GM19035 (cell line): Measurements from ENCODE around the gene CYTH3.
"Not testable (repeated sequence)": the region's sequence is repeated elsewhere in the genome, so short reads cannot be mapped to it uniquely, and the experiment has no call there.

Experiments used
- ATAC-seq: cut with Tn5 transposase; IDR thresholded peaks from one replicate; pipeline ENCODE4 v1.9.1; 2021; ENCODE audit not compliant: unreplicated experiment

CYTH3 gene, protein sequence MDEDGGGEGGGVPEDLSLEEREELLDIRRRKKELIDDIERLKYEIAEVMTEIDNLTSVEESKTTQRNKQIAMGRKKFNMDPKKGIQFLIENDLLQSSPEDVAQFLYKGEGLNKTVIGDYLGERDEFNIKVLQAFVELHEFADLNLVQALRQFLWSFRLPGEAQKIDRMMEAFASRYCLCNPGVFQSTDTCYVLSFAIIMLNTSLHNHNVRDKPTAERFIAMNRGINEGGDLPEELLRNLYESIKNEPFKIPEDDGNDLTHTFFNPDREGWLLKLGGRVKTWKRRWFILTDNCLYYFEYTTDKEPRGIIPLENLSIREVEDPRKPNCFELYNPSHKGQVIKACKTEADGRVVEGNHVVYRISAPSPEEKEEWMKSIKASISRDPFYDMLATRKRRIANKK

DNA sequence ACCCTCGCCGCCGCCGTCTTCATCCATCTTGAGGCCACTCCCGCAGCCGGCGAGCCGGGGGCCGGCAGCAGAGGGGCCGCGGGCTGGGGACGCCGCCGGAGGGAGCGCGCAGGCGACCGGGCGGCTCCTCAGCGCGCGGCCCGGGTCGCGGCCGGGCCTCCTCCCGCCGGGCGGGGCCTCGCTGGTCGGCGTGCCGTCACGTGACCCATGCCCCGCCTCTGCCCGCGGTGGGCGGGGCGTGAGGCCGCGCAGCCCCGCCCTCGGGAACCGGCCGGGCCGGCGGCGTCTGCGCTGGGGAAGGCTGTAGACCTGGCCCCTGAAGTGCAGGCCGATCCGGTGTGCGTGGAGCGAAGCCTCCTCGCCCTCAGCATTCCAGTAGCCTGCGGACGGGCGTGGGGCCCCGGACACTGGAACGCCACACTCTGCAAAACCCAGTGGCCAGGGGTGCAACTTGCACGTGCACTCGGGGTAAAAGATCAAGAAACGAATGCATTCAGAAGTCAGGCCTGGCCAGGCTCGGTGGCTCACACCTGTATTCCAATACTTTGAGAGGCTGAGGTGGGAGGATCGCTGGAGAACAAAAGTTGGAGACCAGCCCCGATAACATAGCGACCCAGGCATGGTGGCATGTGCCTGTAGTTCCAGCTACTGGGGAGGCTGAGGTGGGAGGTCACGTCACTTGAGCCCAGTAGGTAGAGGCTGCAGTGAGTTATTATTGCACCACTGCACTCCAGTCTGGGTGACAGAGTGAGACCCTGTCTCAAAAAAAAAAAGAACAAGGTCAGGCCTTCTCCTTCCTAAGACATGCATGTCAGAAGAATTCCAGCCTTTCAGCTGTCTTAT lies at the start of gene CYTH3:
Gene CYTH3, minus strand, starts transcription at position 144 of the 843 bp plus-strand sequence. Its CDS starts 117 bp downstream, at position 27.
- peak; percentile 90 for ATAC-seq

DNA sequence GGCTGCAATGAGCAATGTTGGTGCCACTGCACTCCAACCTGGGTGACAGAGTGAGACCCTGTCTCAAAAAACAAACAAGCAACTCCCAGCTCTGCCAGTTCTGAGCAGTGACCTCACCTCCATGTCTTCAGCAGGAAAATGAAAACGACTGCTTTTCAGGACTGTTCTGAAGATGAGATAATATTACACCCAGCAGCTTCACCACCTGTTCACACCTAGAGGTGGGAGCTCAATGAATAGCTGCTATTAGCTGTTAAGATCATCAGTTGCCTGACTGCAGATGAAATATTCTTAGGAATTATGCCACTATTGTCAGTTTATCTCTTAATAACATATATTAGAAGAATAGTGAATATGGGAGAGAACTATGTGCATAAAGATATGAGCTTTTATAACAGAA lies 48.4 kb upstream of the CYTH3 start:
- no peak for ATAC-seq

DNA sequence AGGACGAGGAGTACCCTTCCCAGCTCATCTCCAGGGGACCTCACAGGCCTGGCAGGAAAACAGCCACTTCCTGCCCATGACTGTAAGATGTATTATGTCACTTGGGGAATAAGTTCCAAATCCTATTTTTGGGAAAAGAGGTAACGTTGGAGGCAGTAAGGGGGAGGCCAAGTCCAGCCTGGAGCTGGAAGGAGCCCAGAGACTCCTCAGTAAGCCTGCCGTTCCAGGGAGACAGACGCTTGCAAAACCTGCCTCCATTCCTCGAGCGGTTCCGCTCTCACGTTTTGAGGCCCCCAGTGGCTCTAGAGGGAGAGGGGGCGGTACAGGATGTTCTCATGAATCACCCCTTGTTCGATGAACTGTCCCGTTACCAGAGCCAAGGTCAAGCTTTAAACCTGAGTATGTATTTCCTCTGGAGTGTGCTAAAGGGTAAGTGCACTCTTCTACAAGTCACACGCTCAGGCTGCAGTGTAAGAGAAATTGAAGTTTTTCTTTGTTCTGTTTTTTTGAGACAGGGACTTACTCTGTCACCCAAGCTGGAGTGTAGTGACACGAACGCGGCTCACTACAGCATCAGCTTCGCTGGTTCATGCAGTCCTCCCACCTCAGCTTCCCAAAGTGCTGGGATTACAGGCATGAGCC lies 45.5 kb upstream of the CYTH3 start:
- ATAC-seq = no peak

DNA sequence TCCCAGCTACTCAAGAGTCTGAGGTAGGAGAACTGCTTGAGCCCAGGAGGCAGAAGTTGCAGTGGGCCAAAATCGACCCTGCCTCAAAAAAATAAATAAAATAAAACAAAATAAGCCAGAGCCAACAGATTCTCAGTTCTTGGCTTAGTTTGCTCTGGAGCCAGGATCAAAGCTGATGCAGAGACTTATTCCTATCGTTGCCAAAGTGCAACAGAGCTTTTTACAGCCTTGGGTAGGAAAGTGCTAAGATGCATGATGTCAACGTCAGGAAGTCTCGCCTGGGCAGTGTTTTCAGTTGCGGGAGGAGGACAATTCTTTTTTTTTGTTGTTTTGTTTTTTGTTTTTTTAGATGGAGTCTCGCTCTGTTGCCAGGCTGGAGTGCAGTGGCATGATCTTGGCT lies 43.8 kb upstream of the CYTH3 start:
- ATAC-seq = no peak

DNA sequence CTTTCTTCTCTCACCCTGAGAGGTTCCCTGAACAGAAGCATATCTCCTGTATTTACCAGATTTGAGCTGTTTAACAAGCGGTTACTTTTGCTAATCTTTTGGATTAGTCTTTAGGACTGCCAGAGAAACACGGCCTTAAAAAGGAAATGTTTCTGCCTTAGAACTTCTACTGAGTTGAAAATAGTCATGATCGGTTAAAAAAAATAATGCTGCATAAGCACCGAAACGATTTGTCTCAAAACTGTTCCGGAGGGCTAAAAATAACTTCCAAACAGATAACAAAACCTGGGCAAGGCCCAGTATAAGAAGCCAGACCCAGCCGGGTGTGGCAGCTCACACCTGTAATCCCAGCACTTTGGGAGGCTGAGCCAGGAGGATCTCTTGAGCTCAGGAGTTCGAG lies 43.3 kb upstream of the CYTH3 start:
- no peak for ATAC-seq

DNA sequence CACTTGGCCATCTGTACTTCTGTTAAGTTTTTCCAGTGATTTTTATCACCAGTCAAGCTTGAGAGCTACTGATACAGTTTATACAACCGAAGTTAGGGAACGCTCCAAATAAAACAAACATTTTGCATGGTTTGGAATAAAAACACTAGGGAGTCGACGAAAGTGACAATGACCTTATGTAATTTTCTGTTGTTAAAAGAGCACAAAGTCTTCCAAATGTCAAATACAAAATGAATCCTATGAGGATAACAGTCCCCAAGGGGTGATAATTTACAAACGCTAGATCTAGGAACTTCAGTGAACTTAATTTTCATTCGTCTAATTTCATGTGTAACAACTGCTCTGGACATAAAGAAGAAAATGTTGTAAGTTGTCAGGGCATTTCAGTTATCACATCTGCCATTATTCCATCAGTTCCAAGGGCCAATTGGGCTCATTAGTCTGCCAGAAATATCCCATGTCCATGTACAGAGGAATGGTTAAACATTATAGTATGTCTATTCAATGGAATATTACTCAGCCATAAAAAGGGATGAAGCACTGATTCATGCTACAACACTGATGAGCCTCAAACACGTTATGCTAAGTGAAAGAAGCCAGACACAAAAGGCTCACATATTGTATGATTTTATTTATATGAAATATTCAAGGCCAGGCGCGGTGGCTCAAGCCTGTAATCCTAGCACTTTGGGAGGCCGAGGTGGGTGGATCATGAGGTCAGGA lies 38.0 kb upstream of the CYTH3 start:
- ATAC-seq = no peak

DNA sequence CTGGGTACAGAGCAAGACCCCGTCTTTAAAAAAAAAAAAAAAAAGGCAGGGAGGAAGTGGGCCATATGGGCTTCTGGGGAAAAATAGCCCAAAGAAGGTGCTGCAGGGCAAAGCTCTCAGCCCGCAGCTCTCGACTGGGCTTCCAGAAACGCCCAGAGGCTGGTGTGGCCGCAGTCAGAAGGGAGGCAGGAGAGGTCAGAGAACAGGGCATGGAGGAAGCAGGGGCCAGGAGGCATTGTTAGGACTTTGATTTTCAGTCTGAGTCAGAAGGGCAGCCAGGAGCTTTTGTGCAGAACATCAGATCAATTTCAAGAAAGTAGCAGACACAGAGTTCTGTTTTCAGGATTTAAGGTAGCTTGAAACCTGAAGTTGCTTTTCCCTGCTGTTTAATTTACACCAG lies 35.3 kb upstream of the CYTH3 start:
- ATAC-seq = no peak

DNA sequence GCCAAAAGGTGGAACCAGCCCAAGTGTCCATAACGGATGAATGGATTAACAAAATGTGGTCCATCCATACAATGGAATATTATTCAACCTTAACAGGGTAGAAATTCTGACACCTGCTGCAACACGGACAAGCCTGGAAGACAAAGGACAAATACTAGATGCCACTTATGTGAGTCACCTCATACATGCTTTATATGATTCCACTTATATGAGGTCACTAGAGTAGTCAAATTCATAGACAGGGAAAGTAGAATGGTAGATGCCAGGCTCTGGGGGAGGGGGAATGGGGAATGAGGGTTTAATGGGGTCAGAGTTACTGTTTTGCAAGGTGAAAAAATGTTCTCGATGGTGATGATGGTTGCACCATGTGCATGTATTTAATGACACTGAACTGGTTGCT lies 34.0 kb upstream of the CYTH3 start:
- ATAC-seq = no peak

DNA sequence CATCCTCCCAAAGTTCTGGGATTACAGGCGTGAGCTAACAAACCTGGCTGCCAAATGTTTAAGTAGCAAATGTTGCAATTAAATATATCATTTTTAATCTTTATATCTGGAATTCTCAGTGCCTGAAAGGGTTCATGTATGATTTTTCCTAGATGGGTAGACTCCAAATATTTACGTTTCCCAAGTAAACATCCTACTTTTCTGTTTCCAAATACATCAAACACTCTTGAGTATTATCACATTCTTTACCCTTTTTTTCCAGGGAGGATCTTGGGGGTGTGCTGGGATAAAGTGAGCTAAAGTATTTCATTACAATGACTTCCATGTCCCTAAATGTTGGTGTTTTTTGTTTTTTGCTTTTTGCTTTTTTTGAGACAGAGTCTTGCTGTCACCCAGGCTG lies 32.9 kb upstream of the CYTH3 start:
- ATAC-seq = no peak

DNA sequence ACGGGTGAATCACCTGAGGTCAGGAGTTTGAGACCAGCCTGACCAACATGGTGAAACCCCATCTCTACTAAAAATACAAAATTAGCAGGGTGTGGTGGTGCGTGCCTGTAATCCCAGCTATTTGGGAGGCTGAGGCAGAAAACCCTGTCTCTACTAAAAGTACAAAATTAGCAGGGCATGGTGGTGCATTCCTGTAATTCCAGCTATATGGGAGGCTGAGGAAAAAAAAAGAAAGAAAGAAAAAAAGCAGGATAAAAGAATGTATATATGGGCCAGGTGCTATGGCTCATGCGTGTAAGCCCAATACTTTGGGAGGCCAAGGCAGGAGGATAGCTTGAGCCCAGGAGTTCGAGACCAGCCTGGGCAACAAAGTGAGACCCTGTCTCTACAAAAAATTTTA lies 29.0 kb upstream of the CYTH3 start:
- not testable (repeated sequence) for ATAC-seq

DNA sequence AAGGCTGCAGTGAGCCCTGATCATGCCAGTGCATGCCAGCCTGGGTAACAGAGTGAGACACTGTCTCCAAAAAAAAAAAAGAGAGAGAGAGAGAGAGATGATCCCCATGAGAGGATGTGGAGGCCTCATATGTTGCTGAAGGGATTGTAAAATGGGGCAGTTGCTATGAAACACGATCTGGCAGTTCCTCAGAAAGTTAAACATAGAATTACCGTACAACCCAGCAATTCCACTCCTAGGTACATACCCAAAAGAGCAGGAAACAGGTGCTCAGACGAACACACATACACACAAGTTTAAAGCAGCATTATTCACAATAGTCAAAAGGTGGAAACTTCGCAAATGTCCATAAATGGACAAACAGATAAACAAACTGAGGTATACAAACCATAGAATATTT lies 27.4 kb upstream of the CYTH3 start:
- ATAC-seq = no peak

DNA sequence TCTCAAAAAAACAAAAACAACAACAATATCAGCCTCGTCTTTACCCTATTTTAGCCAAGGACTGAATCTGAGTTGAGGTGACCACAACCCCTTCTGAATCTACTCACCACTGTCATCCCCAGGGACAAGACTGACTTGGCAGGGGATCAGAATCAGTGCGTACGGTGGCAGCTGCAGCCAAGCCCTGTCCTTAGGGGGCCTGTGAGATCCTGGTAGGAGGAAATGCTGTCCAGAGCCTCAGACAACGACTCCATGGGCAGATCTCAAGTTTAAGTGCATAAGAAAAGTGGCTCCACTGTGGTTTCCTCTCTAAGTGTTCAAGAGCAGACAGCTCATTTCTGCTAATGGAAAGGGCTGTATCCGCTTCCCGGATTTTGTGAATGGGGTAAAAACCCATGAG lies 22.4 kb upstream of the CYTH3 start:
- ATAC-seq = no peak

DNA sequence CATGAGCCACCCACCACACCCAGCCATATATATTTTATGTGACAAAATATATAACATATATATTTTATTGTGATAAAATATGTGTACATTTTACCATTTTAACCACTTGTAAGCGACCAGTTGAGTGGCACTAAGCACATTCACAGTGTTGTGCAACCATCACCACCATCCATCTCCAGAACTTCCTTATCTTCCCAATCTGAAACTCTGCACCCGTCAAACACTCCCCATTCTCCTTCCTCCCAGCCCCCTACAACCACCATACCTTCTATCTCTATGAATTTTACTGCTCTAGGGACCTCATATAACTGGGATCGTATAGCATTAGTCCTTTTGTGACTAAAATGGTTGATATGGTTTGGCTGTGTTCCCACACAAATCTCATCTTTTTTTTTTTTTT lies 20.8 kb upstream of the CYTH3 start:
- no peak for ATAC-seq

DNA sequence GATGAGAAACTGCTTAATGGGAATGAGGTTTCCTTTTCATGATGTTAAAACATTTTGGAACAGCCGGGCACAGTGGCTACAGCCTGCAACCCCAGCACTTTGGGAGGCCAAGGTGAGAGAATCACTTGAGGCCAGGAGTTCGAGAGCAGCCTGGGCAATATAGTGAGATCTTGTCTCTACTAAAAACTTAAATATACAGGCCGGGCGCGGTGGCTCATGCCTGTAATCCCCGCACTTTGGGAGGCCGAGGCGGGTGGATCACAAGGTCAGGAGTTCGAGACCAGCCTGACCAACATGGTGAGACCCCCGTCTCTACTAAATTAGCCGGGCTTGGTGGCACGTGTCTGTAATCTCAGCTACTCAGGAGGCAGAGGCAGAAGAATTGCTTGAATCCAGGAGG lies 19.5 kb upstream of the CYTH3 start:
- not testable (repeated sequence) for ATAC-seq

DNA sequence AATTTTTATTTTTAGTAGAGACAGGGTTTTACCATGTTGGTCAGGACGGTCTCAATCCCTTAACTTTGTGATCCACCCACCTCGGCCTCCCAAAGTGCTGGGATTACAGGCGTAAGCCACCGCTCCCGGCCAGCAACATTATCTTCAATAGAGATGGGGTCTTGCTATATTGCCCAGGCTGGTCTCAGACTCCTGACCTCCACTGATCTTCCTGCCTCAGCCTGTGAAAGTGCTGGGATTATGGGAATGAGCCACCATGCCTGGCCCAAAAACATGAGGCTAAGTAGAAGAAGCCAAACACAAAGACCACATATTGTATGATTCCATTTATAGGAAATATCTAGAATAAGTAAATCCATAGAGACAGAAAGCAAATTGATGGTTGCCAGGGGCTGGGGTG lies 19.1 kb upstream of the CYTH3 start:
- no peak for ATAC-seq

DNA sequence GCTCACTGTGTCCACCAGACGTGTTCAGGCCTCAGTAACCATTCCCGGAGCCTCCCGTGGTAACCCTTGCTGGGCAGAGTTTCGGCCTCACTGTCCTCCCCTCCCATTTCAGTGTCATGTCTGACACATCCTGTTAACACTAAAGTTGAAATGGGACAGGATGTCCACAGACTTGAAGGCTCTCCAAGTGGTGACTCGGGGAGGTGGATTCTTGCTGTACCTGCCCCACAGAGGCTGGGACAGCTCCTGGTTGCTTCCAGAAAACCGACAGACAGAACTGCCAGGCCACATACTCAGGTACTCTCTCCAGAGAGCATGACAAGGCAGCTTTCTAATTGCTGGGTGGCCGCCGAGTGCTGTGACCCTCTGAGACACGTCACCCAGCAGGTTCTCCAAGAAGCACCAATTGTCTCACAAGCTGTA lies 17.9 kb upstream of the CYTH3 start:
- ATAC-seq = no peak

DNA sequence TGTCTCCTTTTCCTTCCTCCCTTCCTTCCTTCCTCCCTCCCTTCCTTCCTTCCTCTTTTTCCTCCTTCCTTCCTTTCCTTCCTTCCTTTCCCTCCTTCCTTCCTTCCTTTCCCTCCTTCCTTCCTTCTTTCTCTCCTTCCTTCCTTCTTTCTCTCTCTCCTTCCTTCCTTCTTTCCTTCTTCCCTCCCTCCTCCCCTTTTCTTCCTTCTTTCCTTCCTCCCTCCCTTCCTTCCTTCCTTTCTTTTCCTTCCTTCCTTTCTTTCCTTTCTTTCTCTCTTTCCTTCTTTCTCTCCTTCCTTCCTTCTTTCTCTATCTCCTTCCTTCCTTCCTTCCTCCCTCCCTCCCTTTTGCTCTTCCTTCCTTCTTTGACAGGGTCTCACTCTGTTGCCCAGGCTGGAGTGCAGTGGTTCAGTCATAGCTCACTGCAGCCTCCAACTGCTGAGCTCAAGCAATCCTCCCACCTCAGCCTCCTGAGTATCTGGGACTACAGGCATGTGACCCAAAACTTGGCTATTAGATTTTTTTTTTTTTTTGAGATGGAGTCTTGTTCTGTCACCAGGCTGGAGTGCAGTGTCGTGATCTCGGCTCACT lies 15.9 kb upstream of the CYTH3 start:
- no peak for ATAC-seq

DNA sequence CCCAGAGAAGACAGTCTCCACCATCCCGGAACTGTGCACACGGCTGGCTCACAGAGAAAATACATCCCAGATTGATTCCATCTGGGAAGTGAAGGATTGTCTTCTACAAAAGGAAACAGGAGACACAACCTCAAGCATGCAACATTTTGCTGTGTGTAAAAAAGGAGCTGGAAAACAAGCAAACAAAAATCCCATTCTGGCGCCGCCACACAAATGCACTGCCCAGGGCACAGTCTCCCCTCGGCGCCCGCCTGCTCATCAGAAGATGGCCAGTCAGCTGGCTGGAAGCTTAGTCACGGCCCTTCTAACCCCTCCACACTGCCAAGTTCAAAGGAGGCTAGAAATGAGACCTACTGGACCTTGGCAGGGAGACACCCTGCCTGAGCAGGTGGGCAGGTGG lies 14.1 kb upstream of the CYTH3 start:
- ATAC-seq = no peak

DNA sequence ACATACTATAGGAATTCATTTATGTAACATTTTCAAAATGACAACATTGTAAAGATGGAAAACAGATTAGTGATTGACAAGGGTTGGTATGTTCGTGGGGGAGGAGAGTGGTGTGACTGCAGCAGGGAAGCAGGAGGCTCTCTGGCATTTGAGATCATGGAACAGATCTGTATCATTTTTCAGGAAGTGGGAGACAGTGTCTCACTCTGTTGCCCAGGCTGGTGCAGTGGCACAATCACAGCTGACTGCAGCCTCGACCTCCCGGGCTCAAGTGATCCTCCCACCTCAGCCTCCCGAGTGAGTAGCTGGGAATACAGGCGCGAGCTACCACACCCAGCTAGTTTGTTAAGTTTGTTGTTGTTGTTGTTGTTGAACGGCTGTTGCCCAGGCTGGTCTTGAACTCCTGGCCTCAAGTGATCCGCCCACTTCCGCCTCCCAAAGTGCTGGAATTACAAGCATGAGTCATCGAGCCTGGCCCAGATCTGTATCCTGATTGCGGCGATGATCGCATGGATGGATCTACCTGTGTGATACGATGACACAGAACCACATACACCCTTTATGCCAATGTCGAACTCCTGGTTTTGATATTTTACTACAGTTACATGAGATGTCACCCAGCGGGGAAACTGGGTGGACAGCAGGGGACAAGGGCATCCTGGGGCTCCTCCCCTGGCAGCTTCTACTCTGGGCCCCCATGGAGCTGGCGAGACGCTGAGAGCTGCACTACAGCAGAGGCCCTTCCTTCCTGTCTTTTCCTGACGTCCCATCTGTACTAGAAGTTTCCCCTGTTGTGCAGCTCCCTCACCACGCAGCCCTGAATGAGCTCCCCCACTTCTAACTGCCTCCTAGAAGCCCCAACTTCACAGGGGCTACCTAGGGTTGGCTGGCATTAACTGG lies 12.3 kb upstream of the CYTH3 start:
- ATAC-seq = no peak

DNA sequence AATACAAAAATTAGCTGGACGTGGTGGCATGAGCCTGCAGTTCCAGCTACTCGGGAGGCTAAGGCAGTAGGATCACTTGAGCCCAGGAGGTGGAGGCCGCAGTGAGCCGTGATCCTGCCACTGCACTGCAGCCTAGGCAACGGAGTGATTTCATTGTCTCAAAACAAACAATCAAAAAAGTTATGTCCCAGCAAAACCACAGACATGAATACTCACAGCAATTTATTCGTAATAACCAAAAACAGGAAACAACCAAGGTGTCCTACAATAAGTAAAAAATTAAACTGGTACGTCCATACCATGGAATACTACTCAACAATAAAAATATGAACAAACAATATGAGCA lies 11.6 kb upstream of the CYTH3 start:
- no peak for ATAC-seq
